ENCODE measurements around the gene CLEC16A. TPM values are rescaled to one million over a fixed set of nuclear protein-coding genes. Genes with fewer than 3 reads are reported as not detected.
A peak's percentile ranks its signal among the peaks of the same experiment; 100 is the strongest.
"Not testable (repeated sequence)": the region's sequence is repeated elsewhere in the genome, so short reads cannot be mapped to it uniquely, and the experiment has no call there.

CLEC16A gene
- total RNA-seq, 4 donors from 2014 or later: 38.2 to 153 (median 92.7) TPM

- in situ Hi-C loops (cut with MboI; ENCODE audit: low pct_ligation_motif_present in 1 of 4, low pct_unique_long_range_greater_than_20kb in 1 of 4, low sequenced_read_pairs in 3 of 4) (loop anchor here in 3 of 4 donors (10.0 to 25.0 kb wide), 4 partner anchors 159 to 409 kb away; partner anchors contain the start of gene NUBP1 (in 1 of the 3)), intact Hi-C loops (cut with DNase I; ENCODE audit: low total_unique reads) (loop anchor here (10.0 kb wide), 1 partner anchor 97 kb away; no protein-coding TSS in a partner anchor)
- H3K27ac ChIP-seq: peak overlapping the region in 1 of 4 donors; percentile 48
Observed at GRCh38 chr16:10921536-10922327, 22.6 kb upstream of the CLEC16A start.

GRCh38 chr16:10922328-10923145 lies 21.8 kb upstream of the CLEC16A start:
- H3K4me1 ChIP-seq: peaks cover 0 to 16% (median 5%) of the 10 kb centered on the region in 4 donors
- WGBS, 2 donors (ENCODE audit: low coverage in 1 of 2): 72 to 94% methylated on average over 2 to 14 of the region's 14 CpGs
- in situ Hi-C loops (cut with MboI; ENCODE audit: low pct_ligation_motif_present in 1 of 4, low pct_unique_long_range_greater_than_20kb in 1 of 4, low sequenced_read_pairs in 3 of 4) (loop anchor here in 3 of 4 donors (10.0 to 25.0 kb wide), 4 partner anchors 160 to 410 kb away; partner anchors contain the start of gene NUBP1 (in 1 of the 3)), intact Hi-C loops (cut with DNase I; ENCODE audit: low total_unique reads) (loop anchor here (10.0 kb wide), 1 partner anchor 98 kb away; no protein-coding TSS in a partner anchor)
- no peak for TF ChIP-seq POLR2A (IDR thresholded peaks at IDR 0.05)
- no peak for DNase-seq
- H3K36me3 ChIP-seq: peaks cover 0 to 11% (median 0%) of the 10 kb centered on the region in 4 donors
- H3K9me3 ChIP-seq: no peaks in the 10 kb centered on the region
- H3K27me3 ChIP-seq: no peaks in the 10 kb centered on the region
- no peak overlapping the region for H3K4me3 ChIP-seq
- H3K27ac ChIP-seq: peak overlapping the region in 1 of 4 donors; percentile 48

More at GRCh38 chr16:10921536-10922327, 22.6 kb upstream of the CLEC16A start:
- H3K27me3 ChIP-seq: no peaks in the 10 kb centered on the region
- no peaks in the 10 kb centered on the region for H3K9me3 ChIP-seq
- TF ChIP-seq POLR2AphosphoS5 (IDR thresholded peaks at IDR 0.05) (peak in 1 of 3 donors; percentile 8), POLR2A (IDR thresholded peaks at IDR 0.05) (no peak)
- no peak overlapping the region for H3K4me3 ChIP-seq
- peaks cover 0 to 11% (median 0%) of the 10 kb centered on the region in 4 donors for H3K36me3 ChIP-seq
- 90 to 100% methylated on average over 1 to 10 of the region's 10 CpGs for WGBS, 2 donors (ENCODE audit: low coverage in 1 of 2)
- H3K4me1 ChIP-seq: peaks cover 0 to 16% (median 5%) of the 10 kb centered on the region in 4 donors
- no peak for DNase-seq

DNA sequence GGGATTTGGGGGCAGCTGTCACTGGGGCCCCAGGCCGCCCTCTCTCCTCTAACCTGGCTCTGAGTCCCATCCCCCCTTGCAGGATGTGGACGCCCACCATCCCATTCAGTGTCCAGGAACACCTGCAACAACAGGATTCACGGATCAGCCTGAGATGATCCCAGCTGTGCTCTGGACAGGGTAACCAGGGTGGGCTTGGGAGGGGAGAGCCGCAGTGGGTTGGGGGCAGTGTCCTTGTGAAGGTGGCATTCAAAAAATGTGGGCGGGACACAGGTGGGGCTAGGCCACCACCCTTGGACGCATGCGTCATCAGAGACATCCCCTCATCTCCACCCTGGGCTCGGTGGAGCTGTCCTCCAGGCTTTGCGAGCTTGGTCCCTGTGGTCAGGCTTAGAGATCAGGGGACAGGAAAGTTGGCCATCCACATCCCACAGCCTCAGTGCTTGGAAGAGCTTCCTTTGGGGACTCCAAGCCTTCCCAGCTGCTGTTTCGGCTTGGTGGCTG lies 21.2 kb upstream of the CLEC16A start:
- 88% methylated on average over 10 of the region's 10 CpGs; no CpG with 5 or more reads in 1 of the 2 donors for WGBS, 2 donors (ENCODE audit: low coverage in 1 of 2)
- H3K27ac ChIP-seq: peak overlapping the region in 1 of 4 donors; percentile 52
- no peaks in the 10 kb centered on the region for H3K27me3 ChIP-seq
- H3K4me3 ChIP-seq: no peak overlapping the region
- H3K9me3 ChIP-seq: no peaks in the 10 kb centered on the region
- H3K36me3 ChIP-seq: peaks cover 0 to 16% (median 0%) of the 10 kb centered on the region in 4 donors
- intact Hi-C loops (cut with DNase I; ENCODE audit: low total_unique reads) (loop anchor here (10.0 kb wide), 1 partner anchor 98 kb away; no protein-coding TSS in a partner anchor), in situ Hi-C loops (cut with MboI; ENCODE audit: low pct_ligation_motif_present in 1 of 4, low pct_unique_long_range_greater_than_20kb in 1 of 4, low sequenced_read_pairs in 3 of 4) (loop anchor here in 3 of 4 donors (10.0 to 25.0 kb wide), 4 partner anchors 161 to 411 kb away; partner anchors contain the start of gene NUBP1 (in 1 of the 3))
- peaks cover 0 to 16% (median 5%) of the 10 kb centered on the region in 4 donors for H3K4me1 ChIP-seq
- TF ChIP-seq CTCF (IDR thresholded peaks at IDR 0.05) (no peak), POLR2A (IDR thresholded peaks at IDR 0.05) (no peak), POLR2AphosphoS5 (IDR thresholded peaks at IDR 0.05) (no peak), EP300 (IDR thresholded peaks at IDR 0.05; ENCODE audit: low read depth) (no peak)
- DNase-seq: no peak

DNA sequence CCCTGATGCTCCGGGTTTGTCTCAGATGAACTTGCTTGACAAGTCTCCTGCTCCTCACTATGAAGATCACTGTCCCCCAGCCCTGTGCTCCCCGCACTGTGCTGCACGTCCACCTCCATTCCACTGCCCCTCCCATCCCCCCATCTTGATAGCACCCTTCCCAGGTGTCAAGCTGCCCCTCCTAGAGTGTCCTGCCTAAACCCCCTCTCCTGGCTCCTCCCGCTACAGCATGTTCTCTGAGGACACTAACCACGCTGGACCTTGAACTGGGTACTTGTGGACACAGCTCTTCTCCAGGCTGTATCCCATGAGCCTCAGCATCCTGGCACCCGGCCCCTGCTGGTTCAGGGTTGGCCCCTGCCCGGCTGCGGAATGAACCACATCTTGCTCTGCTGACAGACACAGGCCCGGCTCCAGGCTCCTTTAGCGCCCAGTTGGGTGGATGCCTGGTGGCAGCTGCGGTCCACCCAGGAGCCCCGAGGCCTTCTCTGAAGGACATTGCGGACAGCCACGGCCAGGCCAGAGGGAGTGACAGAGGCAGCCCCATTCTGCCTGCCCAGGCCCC lies 20.6 kb upstream of the CLEC16A start:
- intact Hi-C loops (cut with DNase I; ENCODE audit: low total_unique reads): loop anchor here (10.0 kb wide), 1 partner anchor 99 kb away; no protein-coding TSS in a partner anchor

GRCh38 chr16:10925285-10925684 lies 19.1 kb upstream of the CLEC16A start:
- H3K9me3 ChIP-seq, H3K27ac ChIP-seq, H3K27me3 ChIP-seq, H3K4me1 ChIP-seq, DNase-seq, H3K4me3 ChIP-seq: not testable (repeated sequence)
- in situ Hi-C loops (cut with MboI; ENCODE audit: low pct_ligation_motif_present in 1 of 4, low pct_unique_long_range_greater_than_20kb in 1 of 4, low sequenced_read_pairs in 3 of 4): loop anchor here in 1 of 4 donors (10.0 kb wide), 1 partner anchor 180 kb away; the partner anchor contains the start of gene NUBP1
- intact Hi-C loops (cut with DNase I; ENCODE audit: low total_unique reads): loop anchor here (10.0 kb wide), 1 partner anchor 100 kb away; no protein-coding TSS in a partner anchor
- 91% methylated on average over 3 of the region's 3 CpGs; no CpG with 5 or more reads in 1 of the 2 donors for WGBS, 2 donors (ENCODE audit: low coverage in 1 of 2)
- H3K36me3 ChIP-seq: peaks cover 0 to 26% (median 0%) of the 10 kb centered on the region in 4 donors

More for the DNA sequence above, 20.6 kb upstream of the CLEC16A start:
- TF ChIP-seq EP300 (IDR thresholded peaks at IDR 0.05; ENCODE audit: low read depth) (no peak), CTCF (IDR thresholded peaks at IDR 0.05) (no peak), POLR2AphosphoS5 (IDR thresholded peaks at IDR 0.05) (no peak), POLR2A (IDR thresholded peaks at IDR 0.05) (no peak)
- Histone ChIP-seq H3K27me3 (no peaks in the 10 kb centered on the region), H3K27ac (peak overlapping the region in 2 of 4 donors; percentile 27 to 52), H3K4me1 (peaks cover 0 to 11% (median 2%) of the 10 kb centered on the region in 4 donors), H3K4me3 (no peak overlapping the region), H3K9me3 (no peaks in the 10 kb centered on the region), H3K36me3 (peaks cover 0 to 21% (median 0%) of the 10 kb centered on the region in 4 donors)
- WGBS, 2 donors (ENCODE audit: low coverage in 1 of 2): 49 to 100% methylated on average over 1 to 14 of the region's 14 CpGs
- DNase-seq: peak; percentile 48
- in situ Hi-C loops (cut with MboI; ENCODE audit: low pct_ligation_motif_present in 1 of 4, low pct_unique_long_range_greater_than_20kb in 1 of 4, low sequenced_read_pairs in 3 of 4): loop anchor here in 3 of 4 donors (10.0 to 25.0 kb wide), 4 partner anchors 161 to 411 kb away; partner anchors contain the start of gene NUBP1 (in 1 of the 3)

Measured in transverse colon (tissue), 4 donors.